Right ventricle myocardium superior (tissue), 1 donor: Measurements from ENCODE around the gene SLC41A3. TPM values are rescaled to one million over a fixed set of nuclear protein-coding genes. Genes with fewer than 3 reads are reported as not detected.
A peak's percentile ranks its signal among the peaks of the same experiment; 100 is the strongest.
"Not testable (repeated sequence)": the region's sequence is repeated elsewhere in the genome, so short reads cannot be mapped to it uniquely, and the experiment has no call there.

Experiments used
- ATAC-seq: fragments of 200-7000 bp; cut with Tn5 transposase; one replicate; pipeline ENCODE4 v1.9.1; 2020; ENCODE audit warnings: mild to moderate bottlenecking; ENCODE audit not compliant: poor library complexity
- DNase-seq: peaks from one replicate; pipeline ENCODE4 v3.0.0-alpha.2; 2020
- intact Hi-C: fragments of 100-400 bp; cut with DNase I; formaldehyde crosslinking; loops from one replicate; pipeline ENCODE4 v1.11.2; 2022
- total RNA-seq: library from RNA; stranded (reverse); fragmentation: NEBNext Ultra II Directional; extraction: Animal tissue kit (Norgen Biotek cat#: 25700); gene quantifications from one replicate; pipeline ENCODE4 v1.2.1, GENCODE V29; 2021
- donor health status: DM: no; HTN: yes; CAD: no; lungs with severe emphysema.

The SLC41A3 gene
- total RNA-seq, 1 donor from 2014 or later, result 34.7 TPM

GRCh38 chr3:126096274-126096673 lies 12.3 kb upstream of the SLC41A3 start:
- intact Hi-C loops, ATAC-seq, DNase-seq: not testable (repeated sequence)

GRCh38 chr3:126092128-126092527 lies 8.2 kb upstream of the SLC41A3 start:
- intact Hi-C loops, DNase-seq, ATAC-seq: not testable (repeated sequence)

GRCh38 chr3:126087552-126088175 lies 3.7 kb upstream of the SLC41A3 start:
- DNase-seq (no peak), ATAC-seq (no peak)
- intact Hi-C loops, result loop anchor here (10.0 kb wide), 1 partner anchor 113 kb away; no protein-coding TSS in a partner anchor

GRCh38 chr3:126085841-126086240 lies 1.9 kb upstream of the SLC41A3 start:
- intact Hi-C loops, result loop anchor here (10.0 kb wide), 1 partner anchor 111 kb away; no protein-coding TSS in a partner anchor
- ATAC-seq, result no peak
- DNase-seq, result no peak

GRCh38 chr3:126085276-126085675 lies 1.4 kb upstream of the SLC41A3 start:
- ATAC-seq (no peak), DNase-seq (no peak)
- intact Hi-C loops, result loop anchor here (10.0 kb wide), 1 partner anchor 110 kb away; no protein-coding TSS in a partner anchor

- intact Hi-C loops, result loop anchor here (10.0 kb wide), 1 partner anchor 110 kb away; no protein-coding TSS in a partner anchor
- DNase-seq, result no peak
- no peak for ATAC-seq
These were observed 850 bp upstream of the SLC41A3 start for GRCh38 chr3:126084768-126085180.

- peak; percentile 65 for DNase-seq
- intact Hi-C loops, result loop anchor here (10.0 kb wide), 1 partner anchor 109 kb away; no protein-coding TSS in a partner anchor
- ATAC-seq, result peak; percentile 72
These were observed 412 bp downstream of the SLC41A3 start for GRCh38 chr3:126083511-126083912.

- no peak for ATAC-seq
- intact Hi-C loops, result loop anchor here (10.0 kb wide), 1 partner anchor 108 kb away; no protein-coding TSS in a partner anchor
- DNase-seq, result no peak
These were observed 832 bp downstream of the SLC41A3 start for GRCh38 chr3:126083138-126083445.

GRCh38 chr3:126082362-126083137 lies 1.4 kb downstream of the SLC41A3 start:
- ATAC-seq (no peak), DNase-seq (no peak)
- intact Hi-C loops, result loop anchor here (10.0 kb wide), 1 partner anchor 108 kb away; no protein-coding TSS in a partner anchor

GRCh38 chr3:126081618-126082361 lies 2.1 kb downstream of the SLC41A3 start:
- intact Hi-C loops, result loop anchor here (10.0 kb wide), 1 partner anchor 107 kb away; no protein-coding TSS in a partner anchor
- no peak for ATAC-seq

GRCh38 chr3:126080970-126081369 lies 3.0 kb downstream of the SLC41A3 start:
- DNase-seq (no peak), ATAC-seq (no peak)
- intact Hi-C loops, result loop anchor here (10.0 kb wide), 1 partner anchor 106 kb away; no protein-coding TSS in a partner anchor

More at GRCh38 chr3:126081618-126082361, 2.1 kb downstream of the SLC41A3 start:
- DNase-seq, result no peak

- intact Hi-C loops, result no loop called here
- ATAC-seq, result no peak
- DNase-seq, result no peak
These were observed 5.1 kb downstream of the SLC41A3 start for GRCh38 chr3:126078866-126079265.

- ATAC-seq, result no peak
- intact Hi-C loops, result no loop called here
- no peak for DNase-seq
These were observed 6.2 kb downstream of the SLC41A3 start for GRCh38 chr3:126077754-126078153.

GRCh38 chr3:126076140-126076539 lies 7.8 kb downstream of the SLC41A3 start:
- intact Hi-C loops, result no loop called here
- DNase-seq, result no peak
- no peak for ATAC-seq

- ATAC-seq (no peak), DNase-seq (no peak)
- intact Hi-C loops, result no loop called here
These were observed 13.8 kb downstream of the SLC41A3 start for GRCh38 chr3:126070146-126070545.

GRCh38 chr3:126067959-126068358 lies 16.0 kb downstream of the SLC41A3 start:
- ATAC-seq (no peak), DNase-seq (no peak)
- intact Hi-C loops, result no loop called here

- DNase-seq, ATAC-seq, intact Hi-C loops: not testable (repeated sequence)
These were observed 17.2 kb downstream of the SLC41A3 start for GRCh38 chr3:126066676-126067075.

GRCh38 chr3:126065876-126066275 lies 18.0 kb downstream of the SLC41A3 start:
- DNase-seq (no peak), ATAC-seq (no peak)
- intact Hi-C loops, result no loop called here
